ENCODE data around the gene ELAVL4.

The ELAVL4 gene

DNA sequence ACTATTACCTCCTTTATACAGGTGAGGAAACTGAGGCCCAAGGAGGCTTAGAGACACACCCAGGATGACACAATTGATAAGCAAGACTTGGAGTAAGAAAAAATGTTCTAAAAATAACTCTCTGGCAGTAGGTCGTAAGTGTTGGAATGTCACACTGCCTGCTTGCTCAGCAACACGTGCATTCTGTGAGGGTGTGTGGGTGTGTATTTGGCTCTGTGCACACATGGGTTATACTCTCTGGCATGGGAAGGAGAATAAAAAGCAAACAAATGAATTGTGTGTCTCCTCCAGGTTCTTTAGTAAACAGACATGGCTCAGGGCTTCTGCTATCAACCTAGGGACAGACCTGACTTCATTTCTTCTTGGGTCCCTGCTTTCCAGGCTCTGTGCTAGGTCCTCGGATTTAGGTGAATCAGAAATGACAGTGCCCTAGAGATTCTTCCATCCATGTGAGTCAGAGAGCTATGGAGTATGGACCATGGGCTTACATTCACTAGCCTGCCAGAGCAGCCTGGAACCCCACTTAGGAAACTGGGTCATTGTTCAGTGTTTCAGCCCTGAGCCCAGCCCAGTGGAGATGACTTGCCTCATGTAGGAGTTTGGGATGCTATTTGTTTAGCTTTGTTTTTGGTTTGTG is 72.4 kb downstream of the ELAVL4 start:
- Histone ChIP-seq H3K4me3 (ENCODE audit: low read length) (no peak overlapping the region), H3K9me3 (ENCODE audit: insufficient read depth, low read depth, low read length) (no peaks in the 10 kb centered on the region), H3K27ac (ENCODE audit: low read depth, low read length) (no peak overlapping the region), H3K27me3 (ENCODE audit: insufficient read depth, low read length) (no peaks in the 10 kb centered on the region), H3K36me3 (ENCODE audit: insufficient read depth, low read length) (no peaks in the 10 kb centered on the region), H3K4me1 (ENCODE audit: insufficient read depth, low read length) (peaks cover 3% of the 10 kb centered on the region; the same call in 1 of the 2 replicates), H3K9ac (ENCODE audit: low read depth, low read length) (no peak overlapping the region)
- 60% methylated on average over 3 of the region's 3 CpGs for WGBS

DNA sequence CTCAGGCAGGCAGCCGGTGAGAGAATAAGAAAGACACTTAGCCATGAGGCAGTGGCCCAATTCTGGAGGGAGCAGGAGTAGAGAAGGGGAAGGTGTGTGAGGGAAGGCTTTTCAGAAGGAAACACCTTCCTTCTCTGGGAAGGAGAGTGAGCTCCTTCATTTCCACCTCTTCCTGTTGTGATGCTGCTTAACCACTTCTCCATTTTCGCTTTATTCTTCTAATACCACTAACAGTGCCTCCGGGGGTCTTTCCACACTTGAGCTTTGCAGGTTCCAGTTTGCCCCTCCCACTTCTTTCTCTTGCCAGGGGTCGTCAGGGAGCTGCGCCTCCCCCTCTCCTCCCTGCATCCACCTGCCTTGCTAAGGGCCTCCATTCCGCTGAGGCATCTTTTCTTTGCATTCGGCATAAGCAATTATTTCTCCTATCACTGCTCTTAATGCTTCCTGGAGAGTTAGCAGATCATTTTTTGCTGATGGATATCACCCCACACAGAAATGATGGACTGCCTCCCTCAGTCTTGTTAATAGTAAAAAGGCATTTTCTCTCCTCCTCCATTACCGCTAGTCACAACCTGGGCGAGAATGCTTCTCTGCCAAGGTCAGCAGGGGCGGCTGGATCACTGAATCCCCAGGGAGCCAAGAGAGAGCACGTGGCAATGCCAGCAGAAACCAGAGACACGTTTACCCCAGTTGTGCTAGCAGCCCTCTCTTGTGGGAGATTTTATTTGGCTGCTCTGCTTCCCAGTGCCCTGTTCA is 74.8 kb downstream of the ELAVL4 start:
- H3K27me3 ChIP-seq (ENCODE audit: insufficient read depth, low read length) = no peaks in the 10 kb centered on the region
- no peak overlapping the region for H3K27ac ChIP-seq (ENCODE audit: low read depth, low read length)
- H3K36me3 ChIP-seq (ENCODE audit: insufficient read depth, low read length) = no peaks in the 10 kb centered on the region
- H3K4me1 ChIP-seq (ENCODE audit: insufficient read depth, low read length) = peaks cover 3% of the 10 kb centered on the region; the same call in 1 of the 2 replicates
- H3K9me3 ChIP-seq (ENCODE audit: insufficient read depth, low read depth, low read length) = no peaks in the 10 kb centered on the region
- WGBS = 61% methylated on average over 12 of the region's 12 CpGs
- no peak overlapping the region for H3K4me3 ChIP-seq (ENCODE audit: low read length)
- H3K9ac ChIP-seq (ENCODE audit: low read depth, low read length) = no peak overlapping the region

DNA sequence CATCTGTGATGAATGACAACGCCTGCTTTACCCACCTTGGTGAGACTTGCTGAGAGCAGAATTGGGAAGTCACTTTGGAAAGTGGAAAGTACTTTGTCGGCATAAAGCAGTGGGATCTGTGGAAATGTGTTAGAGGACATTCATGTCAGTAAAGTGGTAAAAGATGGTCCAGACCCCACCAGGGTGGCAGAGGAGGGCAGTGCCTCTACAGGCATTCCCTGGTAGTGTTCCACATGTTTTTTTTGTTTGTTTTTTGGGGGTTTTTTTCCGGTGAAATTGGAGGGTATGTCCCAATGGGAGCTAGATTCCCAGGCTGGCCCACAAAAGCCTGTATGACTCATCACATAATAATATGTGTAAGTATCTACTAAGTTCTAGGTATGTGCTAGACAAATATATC is 80.6 kb downstream of the ELAVL4 start:
- no peaks in the 10 kb centered on the region for H3K36me3 ChIP-seq (ENCODE audit: insufficient read depth, low read length)
- H3K9me3 ChIP-seq (ENCODE audit: insufficient read depth, low read depth, low read length) = no peaks in the 10 kb centered on the region
- H3K9ac ChIP-seq (ENCODE audit: low read depth, low read length) = no peak overlapping the region
- H3K27me3 ChIP-seq (ENCODE audit: insufficient read depth, low read length) = no peaks in the 10 kb centered on the region
- WGBS = 82% methylated on average over 3 of the region's 3 CpGs
- no peak overlapping the region for H3K4me3 ChIP-seq (ENCODE audit: low read length)
- H3K4me1 ChIP-seq (ENCODE audit: insufficient read depth, low read length) = no peaks in the 10 kb centered on the region
- H3K27ac ChIP-seq (ENCODE audit: low read depth, low read length) = no peak overlapping the region

DNA sequence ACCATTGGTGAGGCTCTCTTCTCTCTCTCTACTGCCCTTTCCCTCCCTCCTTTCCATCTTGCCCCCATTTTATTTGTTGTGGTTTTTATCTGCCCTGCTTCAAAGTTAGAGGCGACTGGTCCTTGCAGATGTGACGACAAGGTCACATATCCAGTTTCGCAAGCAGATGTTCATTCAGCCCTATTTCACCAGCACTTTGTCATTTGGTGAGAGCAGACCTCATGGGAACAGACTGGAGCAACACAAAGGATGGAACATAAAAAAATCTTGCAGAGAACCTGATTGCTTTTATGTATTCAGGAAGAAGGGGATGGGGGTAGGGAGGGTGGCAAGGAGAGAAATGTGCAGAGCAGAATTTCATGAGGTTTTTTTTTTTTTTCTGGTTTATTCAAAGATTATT is 84.3 kb downstream of the ELAVL4 start:
- no peak overlapping the region for H3K27ac ChIP-seq (ENCODE audit: low read depth, low read length)
- no peaks in the 10 kb centered on the region for H3K4me1 ChIP-seq (ENCODE audit: insufficient read depth, low read length)
- WGBS = 79% methylated on average over 3 of the region's 3 CpGs
- H3K9ac ChIP-seq (ENCODE audit: low read depth, low read length) = no peak overlapping the region
- H3K4me3 ChIP-seq (ENCODE audit: low read length) = no peak overlapping the region
- H3K36me3 ChIP-seq (ENCODE audit: insufficient read depth, low read length) = no peaks in the 10 kb centered on the region
- H3K9me3 ChIP-seq (ENCODE audit: insufficient read depth, low read depth, low read length) = no peaks in the 10 kb centered on the region
- H3K27me3 ChIP-seq (ENCODE audit: insufficient read depth, low read length) = no peaks in the 10 kb centered on the region

DNA sequence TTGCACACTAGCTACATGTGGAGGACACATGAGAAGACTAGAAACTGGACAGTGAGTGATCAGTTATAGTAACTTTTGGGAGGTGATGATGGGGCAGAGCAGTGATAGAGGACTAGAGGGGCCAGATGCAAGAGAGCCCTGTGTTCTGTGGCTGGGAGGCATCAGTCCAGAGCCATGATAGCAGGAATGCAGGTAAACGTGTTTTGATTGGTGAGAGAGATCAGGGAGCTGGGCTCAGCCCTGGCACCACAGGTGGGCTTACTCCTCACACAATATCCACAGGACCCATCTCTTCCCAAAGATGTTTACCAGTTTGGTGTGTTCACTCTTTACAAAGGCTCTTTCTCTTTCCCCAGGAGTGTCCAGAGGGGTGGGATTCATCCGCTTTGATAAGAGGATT is 86.5 kb downstream of the ELAVL4 start:
- no peaks in the 10 kb centered on the region for H3K36me3 ChIP-seq (ENCODE audit: insufficient read depth, low read length)
- H3K9me3 ChIP-seq (ENCODE audit: insufficient read depth, low read depth, low read length) = no peaks in the 10 kb centered on the region
- no peak overlapping the region for H3K9ac ChIP-seq (ENCODE audit: low read depth, low read length)
- no peaks in the 10 kb centered on the region for H3K27me3 ChIP-seq (ENCODE audit: insufficient read depth, low read length)
- no peak overlapping the region for H3K27ac ChIP-seq (ENCODE audit: low read depth, low read length)
- no peaks in the 10 kb centered on the region for H3K4me1 ChIP-seq (ENCODE audit: insufficient read depth, low read length)
- no peak overlapping the region for H3K4me3 ChIP-seq (ENCODE audit: low read length)
- WGBS = 53% methylated on average over 2 of the region's 2 CpGs

DNA sequence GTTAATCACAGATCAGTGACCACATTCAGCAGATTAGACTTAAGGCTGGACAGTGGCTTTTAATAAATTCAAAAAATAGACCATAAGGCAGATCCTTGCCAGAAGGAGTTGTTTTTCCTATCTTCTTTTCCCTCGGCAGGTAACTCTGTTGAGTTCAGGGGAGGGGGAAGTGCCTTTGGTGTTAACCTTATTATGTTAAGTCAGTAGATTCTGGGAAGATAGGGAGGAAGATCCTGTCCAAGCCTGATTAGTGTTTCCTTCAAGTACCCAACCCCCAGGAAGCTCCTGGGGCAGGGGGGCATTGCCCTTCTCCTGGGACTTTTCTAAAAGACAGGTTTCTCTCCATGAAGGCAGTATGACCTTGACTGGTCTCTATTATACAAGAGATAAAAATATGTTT is 87.4 kb downstream of the ELAVL4 start:
- Histone ChIP-seq H3K27me3 (ENCODE audit: insufficient read depth, low read length) (no peaks in the 10 kb centered on the region), H3K36me3 (ENCODE audit: insufficient read depth, low read length) (no peaks in the 10 kb centered on the region), H3K4me1 (ENCODE audit: insufficient read depth, low read length) (no peaks in the 10 kb centered on the region), H3K9ac (ENCODE audit: low read depth, low read length) (no peak overlapping the region), H3K27ac (ENCODE audit: low read depth, low read length) (no peak overlapping the region), H3K4me3 (ENCODE audit: low read length) (no peak overlapping the region), H3K9me3 (ENCODE audit: insufficient read depth, low read depth, low read length) (no peaks in the 10 kb centered on the region)
- WGBS = 89% methylated on average over 1 of the region's 1 CpG

DNA sequence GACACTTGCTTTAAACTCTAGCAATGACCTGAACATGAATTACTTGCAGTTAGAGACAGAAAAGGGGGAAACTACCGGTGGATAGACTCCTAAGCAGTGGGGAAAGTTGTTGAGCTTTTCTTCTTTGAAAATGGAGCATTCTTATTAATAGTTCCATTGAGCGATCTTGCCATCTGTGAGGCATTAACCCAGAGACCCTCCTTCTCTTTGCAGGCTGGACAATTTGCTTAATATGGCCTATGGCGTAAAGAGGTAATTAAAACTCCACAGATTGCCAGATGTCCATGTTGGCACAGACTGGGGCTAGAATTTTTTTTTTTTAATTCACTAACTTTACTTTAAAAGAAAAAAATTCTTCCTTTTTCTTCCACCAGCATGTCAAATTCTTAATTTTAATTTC is 88.5 kb downstream of the ELAVL4 start:
- no peaks in the 10 kb centered on the region for H3K27me3 ChIP-seq (ENCODE audit: insufficient read depth, low read length)
- H3K4me1 ChIP-seq (ENCODE audit: insufficient read depth, low read length) = no peaks in the 10 kb centered on the region
- H3K9ac ChIP-seq (ENCODE audit: low read depth, low read length) = no peak overlapping the region
- H3K9me3 ChIP-seq (ENCODE audit: insufficient read depth, low read depth, low read length) = no peaks in the 10 kb centered on the region
- no peak overlapping the region for H3K4me3 ChIP-seq (ENCODE audit: low read length)
- no peak overlapping the region for H3K27ac ChIP-seq (ENCODE audit: low read depth, low read length)
- 78% methylated on average over 3 of the region's 3 CpGs for WGBS
- H3K36me3 ChIP-seq (ENCODE audit: insufficient read depth, low read length) = no peaks in the 10 kb centered on the region

DNA sequence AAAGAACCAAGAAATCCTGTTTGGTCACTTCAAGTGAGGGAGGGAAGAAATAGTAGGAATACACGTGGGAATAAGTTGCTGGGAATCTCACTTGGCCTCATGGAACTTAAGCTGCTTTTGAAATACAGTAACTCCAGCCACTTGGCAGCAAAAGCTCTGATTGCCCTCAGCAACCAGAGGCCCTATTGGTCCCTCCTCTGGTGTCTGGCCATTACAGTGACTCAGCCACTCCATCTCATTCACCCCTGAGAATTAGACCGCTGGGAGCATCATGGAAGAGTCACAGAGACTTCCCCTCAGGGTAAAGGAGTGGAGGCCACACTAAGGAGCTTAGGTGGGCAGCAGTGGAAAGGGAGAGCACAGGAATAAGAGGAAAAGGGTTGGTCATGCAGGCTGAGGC is 99.6 kb downstream of the ELAVL4 start:
- H3K36me3 ChIP-seq (ENCODE audit: insufficient read depth, low read length) = no peaks in the 10 kb centered on the region
- H3K27ac ChIP-seq (ENCODE audit: low read depth, low read length) = no peak overlapping the region
- WGBS = 16% methylated on average over 2 of the region's 2 CpGs
- H3K27me3 ChIP-seq (ENCODE audit: insufficient read depth, low read length) = no peaks in the 10 kb centered on the region
- no peaks in the 10 kb centered on the region for H3K4me1 ChIP-seq (ENCODE audit: insufficient read depth, low read length)
- no peak overlapping the region for H3K9ac ChIP-seq (ENCODE audit: low read depth, low read length)
- H3K4me3 ChIP-seq (ENCODE audit: low read length) = no peak overlapping the region
- H3K9me3 ChIP-seq (ENCODE audit: insufficient read depth, low read depth, low read length) = peaks cover 5% of the 10 kb centered on the region; the same call in 1 of the 2 replicates

DNA sequence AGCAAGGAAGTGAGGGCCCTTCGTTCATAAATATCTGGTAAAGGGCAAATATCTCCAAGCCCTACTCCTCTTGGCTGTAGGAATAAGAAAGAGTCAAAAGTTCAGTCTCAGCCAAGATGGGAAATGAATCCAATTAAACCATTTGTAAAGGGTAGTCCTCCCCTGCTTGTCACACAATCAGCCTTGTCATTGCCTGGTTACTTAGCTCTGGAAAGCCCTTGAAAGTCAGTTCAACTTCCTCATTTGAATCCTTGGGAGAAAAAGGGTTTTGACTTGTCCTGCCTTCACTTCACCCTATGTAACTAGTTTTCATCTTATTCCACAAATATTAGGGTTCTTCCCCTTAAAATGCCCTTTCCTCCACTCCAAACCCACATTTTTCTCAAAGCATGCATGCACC is 100.0 kb downstream of the ELAVL4 start:
- H3K4me3 ChIP-seq (ENCODE audit: low read length) = no peak overlapping the region
- H3K9me3 ChIP-seq (ENCODE audit: insufficient read depth, low read depth, low read length) = peaks cover 5% of the 10 kb centered on the region; the same call in 1 of the 2 replicates
- H3K9ac ChIP-seq (ENCODE audit: low read depth, low read length) = no peak overlapping the region
- H3K36me3 ChIP-seq (ENCODE audit: insufficient read depth, low read length) = no peaks in the 10 kb centered on the region
- WGBS = 45% methylated on average over 1 of the region's 1 CpG
- no peaks in the 10 kb centered on the region for H3K4me1 ChIP-seq (ENCODE audit: insufficient read depth, low read length)
- no peak overlapping the region for H3K27ac ChIP-seq (ENCODE audit: low read depth, low read length)
- no peaks in the 10 kb centered on the region for H3K27me3 ChIP-seq (ENCODE audit: insufficient read depth, low read length)

DNA sequence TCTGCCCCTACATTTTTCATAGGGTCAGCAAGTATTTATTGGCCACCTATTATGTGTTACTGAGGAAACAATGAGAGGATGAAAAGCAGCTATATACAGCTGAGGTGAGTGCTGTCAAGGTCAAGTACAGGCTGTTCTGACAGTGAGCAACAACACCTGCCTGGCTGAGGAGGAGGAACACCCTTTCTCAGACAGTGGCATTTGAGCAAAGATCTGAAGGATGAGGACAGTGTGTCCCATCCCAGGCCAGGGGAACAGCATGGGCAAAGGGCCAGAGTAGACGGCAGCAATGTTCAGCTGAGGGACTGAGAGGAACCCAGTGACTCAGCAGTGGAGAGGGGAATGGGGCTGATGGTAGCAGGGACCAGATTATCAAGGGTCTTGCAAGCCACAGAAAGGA is 101.0 kb downstream of the ELAVL4 start:
- no peaks in the 10 kb centered on the region for H3K36me3 ChIP-seq (ENCODE audit: insufficient read depth, low read length)
- 91% methylated on average over 1 of the region's 1 CpG for WGBS
- H3K9me3 ChIP-seq (ENCODE audit: insufficient read depth, low read depth, low read length) = peaks cover 5% of the 10 kb centered on the region; the same call in 1 of the 2 replicates
- H3K4me1 ChIP-seq (ENCODE audit: insufficient read depth, low read length) = no peaks in the 10 kb centered on the region
- no peak overlapping the region for H3K27ac ChIP-seq (ENCODE audit: low read depth, low read length)
- H3K27me3 ChIP-seq (ENCODE audit: insufficient read depth, low read length) = no peaks in the 10 kb centered on the region
- no peak overlapping the region for H3K9ac ChIP-seq (ENCODE audit: low read depth, low read length)
- no peak overlapping the region for H3K4me3 ChIP-seq (ENCODE audit: low read length)

DNA sequence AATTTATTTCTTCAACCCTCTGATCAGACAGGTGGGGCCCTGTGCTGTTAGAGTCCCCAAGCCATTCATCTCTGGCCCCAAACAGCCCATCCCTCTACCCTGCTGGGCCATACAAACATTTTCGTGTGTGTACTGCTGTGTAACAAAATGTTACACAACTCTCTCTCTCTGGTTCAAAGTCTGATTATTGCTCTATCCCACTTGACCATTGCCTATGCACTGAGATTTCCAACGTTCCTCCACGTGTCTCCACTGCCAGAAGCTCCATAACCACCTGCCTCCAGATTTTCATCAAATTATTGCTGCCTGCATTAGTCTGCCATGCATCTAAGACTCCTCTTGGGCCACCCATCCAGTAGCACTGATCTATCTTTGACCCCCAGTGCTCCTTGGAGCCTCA is 104.8 kb downstream of the ELAVL4 start:
- no peaks in the 10 kb centered on the region for H3K36me3 ChIP-seq (ENCODE audit: insufficient read depth, low read length)
- WGBS = 37% methylated on average over 3 of the region's 3 CpGs

More for the DNA sequence above, 104.8 kb downstream of the ELAVL4 start:
- Histone ChIP-seq H3K4me3 (ENCODE audit: low read length) (no peak overlapping the region), H3K9me3 (ENCODE audit: insufficient read depth, low read depth, low read length) (peaks cover 12% of the 10 kb centered on the region), H3K27ac (ENCODE audit: low read depth, low read length) (no peak overlapping the region), H3K9ac (ENCODE audit: low read depth, low read length) (no peak overlapping the region), H3K27me3 (ENCODE audit: insufficient read depth, low read length) (no peaks in the 10 kb centered on the region), H3K4me1 (ENCODE audit: insufficient read depth, low read length) (no peaks in the 10 kb centered on the region)

Measured in HUES64 (cell line).